Keratinocyte (primary cell): ENCODE results near the gene JAKMIP3. TPM values are rescaled to one million over a fixed set of nuclear protein-coding genes. Genes with fewer than 3 reads are reported as not detected.

ENCODE experiments used
- DNase-seq: peaks from one replicate; pipeline ENCODE4 v3.0.0-alpha.2; 2011; ENCODE audit warnings: low read depth, missing footprints, low spot score
- FAIRE-seq: peaks from 2 replicates; lab custom pipeline; 2011; peaks lifted over from hg19 to GRCh38; lab: Jason Lieb, UNC
- H2AFZ ChIP-seq: 2 replicates; pipeline ENCODE4 v1.6.0; 2012; ENCODE audit warnings: low read length, control low read depth, inconsistent platforms; ENCODE audit not compliant: control insufficient read depth
- H3K27ac ChIP-seq: 2 replicates; pipeline ENCODE4 v1.5.1; 2011; ENCODE audit warnings: low read length; ENCODE audit not compliant: control insufficient read depth, insufficient read depth
- H3K27me3 ChIP-seq: 3 replicates; pipeline ENCODE4 v1.6.0; 2011; ENCODE audit warnings: low read length; ENCODE audit not compliant: control insufficient read depth, insufficient read depth; ENCODE audit errors: extremely low read depth
- H3K36me3 ChIP-seq, 2 experiments: 2 replicates in 1 of 2; 3 replicates in 1 of 2; pipeline ENCODE4 v1.5.1; 2011; ENCODE audit warnings: low read length in 2 of 2, mild to moderate bottlenecking in 1 of 2; ENCODE audit not compliant: control insufficient read depth in 2 of 2, insufficient read depth in 2 of 2; ENCODE audit errors: extremely low read depth in 1 of 2
- H3K4me1 ChIP-seq: 3 replicates; pipeline ENCODE4 v1.5.1; 2011; ENCODE audit warnings: low read length; ENCODE audit not compliant: control insufficient read depth, insufficient read depth; ENCODE audit errors: extremely low read depth
- H3K4me2 ChIP-seq: 3 replicates; pipeline ENCODE4 v1.6.0; 2011; ENCODE audit warnings: low read depth, low read length; ENCODE audit not compliant: control insufficient read depth, insufficient read depth; ENCODE audit errors: extremely low read depth
- H3K4me3 ChIP-seq, 3 experiments: fragments of 200-600 bp in 1 of 3; sonication (generic) in 1 of 3; 2 replicates in 2 of 3; 3 replicates in 1 of 3; pipeline ENCODE4 v1.5.1; 2011 to 2016; ENCODE audit warnings: low read length in 3 of 3, mild to moderate bottlenecking in 3 of 3, control low read depth in 2 of 3, inconsistent platforms in 1 of 3, low read depth in 1 of 3, mixed read lengths in 1 of 3, mixed run types in 1 of 3, moderate library complexity in 1 of 3; ENCODE audit not compliant: control insufficient read depth in 2 of 3, insufficient read depth in 2 of 3; ENCODE audit errors: extremely low read depth in 1 of 3
- H3K79me2 ChIP-seq: 2 replicates; pipeline ENCODE4 v1.6.0; 2012; ENCODE audit warnings: low read length; ENCODE audit not compliant: control insufficient read depth, insufficient read depth
- H3K9ac ChIP-seq: 3 replicates; pipeline ENCODE4 v1.6.0; 2011; ENCODE audit warnings: low read length; ENCODE audit not compliant: control insufficient read depth, insufficient read depth; ENCODE audit errors: extremely low read depth
- H3K9me1 ChIP-seq: 3 replicates; pipeline ENCODE4 v1.6.0; 2011; ENCODE audit warnings: low read length; ENCODE audit not compliant: control insufficient read depth, insufficient read depth; ENCODE audit errors: extremely low read depth
- H3K9me3 ChIP-seq: 2 replicates; pipeline ENCODE4 v1.5.1; 2012; ENCODE audit warnings: low read depth, low read length; ENCODE audit not compliant: control insufficient read depth
- H4K20me1 ChIP-seq: 3 replicates; pipeline ENCODE4 v1.6.0; 2011; ENCODE audit warnings: low read length; ENCODE audit not compliant: control insufficient read depth, insufficient read depth; ENCODE audit errors: extremely low read depth
- EZH2 ChIP-seq: IDR thresholded peaks from one replicate; pipeline ENCODE4 v1.6.1; 2012; ENCODE audit warnings: inconsistent platforms, mild to moderate bottlenecking, low read length, moderate library complexity
- dilution Hi-C: fragments of 300-500 bp; cut with MboI; formaldehyde crosslinking; loops from one replicate; pipeline ENCODE4 v1.7.0; 2020; ENCODE audit warnings: low sequenced_read_pairs; ENCODE audit not compliant: extremely low pct_ligation_motif_present
- polyA plus RNA-seq, 5 experiments: library from polyadenylated mRNA; depleted of rRNA in 3 of 5; stranded (reverse) in 3 of 5; stranded (forward) in 1 of 5; unstranded in 1 of 5; fragments of >200 nt; gene quantifications; 1 replicate in 1 of 5; 2 replicates in 3 of 5; 3 replicates in 1 of 5; pipeline versions ENCODE4 v1.2.1 to v1.2.3, GENCODE V29; 2011 to 2012; ENCODE audit warnings: missing spikeins in 2 of 5, low read depth in 1 of 5, low replicate concordance in 1 of 5
- TF ChIP-seq, protein P1 (sequence below), 3 experiments: IDR thresholded peaks in 1 of 3; conservative IDR thresholded peaks in 1 of 3; optimal IDR thresholded peaks in 1 of 3; 2 replicates in 2 of 3; 3 replicates in 1 of 3; pipeline versions ENCODE3 to v1.5.1; 2011; ENCODE audit warnings: low read length in 3 of 3, mild to moderate bottlenecking in 3 of 3, moderate library complexity in 2 of 3, control low read depth in 1 of 3, inconsistent platforms in 1 of 3; ENCODE audit not compliant: insufficient read depth in 2 of 3; ENCODE audit errors: extremely low read depth in 1 of 3

The JAKMIP3 gene
- polyA plus RNA-seq, 1 donor (not counting 4 experiments of a cell fraction or from before 2014, with no cell fraction given), result 0.05 TPM

DNA sequence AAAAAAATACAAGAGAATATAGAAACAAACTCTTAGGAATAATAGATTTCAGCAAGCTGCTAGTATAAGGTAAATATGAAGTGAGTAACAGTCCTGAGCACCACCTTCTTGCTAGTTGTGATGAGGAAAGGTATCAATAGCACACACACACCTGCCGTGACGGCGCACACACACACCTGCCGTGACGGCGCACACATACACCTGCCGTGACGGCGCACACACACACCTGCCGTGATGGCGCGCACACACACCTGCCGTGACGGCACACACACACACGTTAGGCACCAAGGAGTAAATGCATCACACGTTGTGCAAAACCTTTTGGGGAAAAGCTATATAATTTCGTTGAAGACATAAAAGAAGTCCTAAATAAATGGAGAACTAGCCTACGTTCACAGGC lies 4.7 kb upstream of the JAKMIP3 start:
- DNase-seq (no peak), FAIRE-seq (no peak)
- H3K9me3 ChIP-seq, result no peaks in the 10 kb centered on the region
- H2AFZ ChIP-seq, result no peak overlapping the region
- dilution Hi-C loops, result no loop called here
- H3K27me3 ChIP-seq, result peaks cover 8% of the 10 kb centered on the region
- no peak overlapping the region for H3K4me3 ChIP-seq
- no peak overlapping the region for H3K9ac ChIP-seq
- H4K20me1 ChIP-seq, result no peaks in the 10 kb centered on the region
- no peak for TF ChIP-seq EZH2
- TF ChIP-seq, protein P1, sequence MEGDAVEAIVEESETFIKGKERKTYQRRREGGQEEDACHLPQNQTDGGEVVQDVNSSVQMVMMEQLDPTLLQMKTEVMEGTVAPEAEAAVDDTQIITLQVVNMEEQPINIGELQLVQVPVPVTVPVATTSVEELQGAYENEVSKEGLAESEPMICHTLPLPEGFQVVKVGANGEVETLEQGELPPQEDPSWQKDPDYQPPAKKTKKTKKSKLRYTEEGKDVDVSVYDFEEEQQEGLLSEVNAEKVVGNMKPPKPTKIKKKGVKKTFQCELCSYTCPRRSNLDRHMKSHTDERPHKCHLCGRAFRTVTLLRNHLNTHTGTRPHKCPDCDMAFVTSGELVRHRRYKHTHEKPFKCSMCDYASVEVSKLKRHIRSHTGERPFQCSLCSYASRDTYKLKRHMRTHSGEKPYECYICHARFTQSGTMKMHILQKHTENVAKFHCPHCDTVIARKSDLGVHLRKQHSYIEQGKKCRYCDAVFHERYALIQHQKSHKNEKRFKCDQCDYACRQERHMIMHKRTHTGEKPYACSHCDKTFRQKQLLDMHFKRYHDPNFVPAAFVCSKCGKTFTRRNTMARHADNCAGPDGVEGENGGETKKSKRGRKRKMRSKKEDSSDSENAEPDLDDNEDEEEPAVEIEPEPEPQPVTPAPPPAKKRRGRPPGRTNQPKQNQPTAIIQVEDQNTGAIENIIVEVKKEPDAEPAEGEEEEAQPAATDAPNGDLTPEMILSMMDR (optimal IDR thresholded peaks at IDR 0.05 in 1 of 3, IDR thresholded peaks at IDR 0.05 in 1 of 3, conservative IDR thresholded peaks at IDR 0.05 in 1 of 3; ENCODE audit: extremely low read depth in 1 of 3, insufficient read depth in 2 of 3, low read length in 3 of 3), result no peak
- H3K79me2 ChIP-seq, result no peaks in the 10 kb centered on the region
- H3K27ac ChIP-seq, result no peak overlapping the region
- H3K9me1 ChIP-seq, result no peaks in the 10 kb centered on the region
- H3K4me2 ChIP-seq, result no peak overlapping the region
- H3K4me1 ChIP-seq, result peaks cover 5% of the 10 kb centered on the region
- no peaks in the 10 kb centered on the region for H3K36me3 ChIP-seq

DNA sequence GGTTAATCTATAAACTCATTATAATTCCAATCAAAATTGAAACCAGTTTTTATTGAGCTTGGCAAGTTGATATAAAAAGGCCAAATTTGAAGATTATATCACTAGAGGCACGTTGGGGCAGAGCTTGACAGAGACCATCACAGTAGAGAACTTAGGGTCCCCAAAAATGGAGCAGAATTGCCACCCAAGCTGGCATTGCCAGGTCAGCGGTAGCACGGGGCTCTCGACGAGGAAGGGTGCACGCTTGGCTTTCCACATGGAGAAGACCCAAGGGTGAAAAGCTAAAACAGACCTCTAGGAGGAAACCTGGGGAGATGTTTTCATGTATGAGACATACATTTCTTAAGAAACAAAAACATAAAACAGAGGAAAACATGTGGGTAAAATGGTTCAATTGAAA lies 4.3 kb upstream of the JAKMIP3 start:
- peaks cover 8% of the 10 kb centered on the region for H3K4me1 ChIP-seq
- H3K36me3 ChIP-seq, result no peaks in the 10 kb centered on the region
- H3K79me2 ChIP-seq, result no peaks in the 10 kb centered on the region
- H3K4me3 ChIP-seq, result no peak overlapping the region
- no peaks in the 10 kb centered on the region for H3K9me1 ChIP-seq
- H4K20me1 ChIP-seq, result no peaks in the 10 kb centered on the region
- H3K27me3 ChIP-seq, result peaks cover 8% of the 10 kb centered on the region
- TF ChIP-seq, protein P1 (optimal IDR thresholded peaks at IDR 0.05 in 1 of 3, IDR thresholded peaks at IDR 0.05 in 1 of 3, conservative IDR thresholded peaks at IDR 0.05 in 1 of 3; ENCODE audit: extremely low read depth in 1 of 3, insufficient read depth in 2 of 3, low read length in 3 of 3), result no peak
- no peak for TF ChIP-seq EZH2
- no peak for FAIRE-seq
- H3K27ac ChIP-seq, result no peak overlapping the region
- no peaks in the 10 kb centered on the region for H3K9me3 ChIP-seq
- no peak for DNase-seq
- no peak overlapping the region for H3K4me2 ChIP-seq
- no peak overlapping the region for H3K9ac ChIP-seq
- dilution Hi-C loops, result no loop called here
- no peak overlapping the region for H2AFZ ChIP-seq
